ENCODE measurements around the gene UBE2E1. TPM values are rescaled to one million over a fixed set of nuclear protein-coding genes. Genes with fewer than 3 reads are reported as not detected.

The UBE2E1 gene
- total and polyA plus RNA-seq, 2 donors (not counting 1 experiment from before 2014, with no cell fraction given): 129 to 174 TPM

DNA sequence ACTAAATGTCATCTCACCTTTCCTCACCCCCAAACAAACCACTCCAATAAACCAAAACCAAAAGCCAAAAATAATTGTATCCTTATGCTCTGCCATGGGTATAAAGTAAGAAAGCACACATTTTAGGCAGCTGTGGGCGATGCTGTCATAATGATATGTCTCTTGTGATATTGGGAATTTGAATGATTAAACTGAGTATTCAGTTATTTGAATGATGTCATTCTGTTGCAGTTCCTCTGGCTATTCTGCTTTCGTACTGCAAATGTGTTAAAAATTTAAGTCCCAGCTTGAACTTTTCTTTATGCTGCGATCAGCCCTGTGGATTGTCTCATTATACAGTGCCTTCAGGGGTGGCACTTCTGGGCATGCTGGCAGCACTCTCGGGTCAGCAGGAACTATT, 128.5 kb downstream of the UBE2E1 start:
- Histone ChIP-seq H2AFZ (ENCODE audit: low read length) (no peak overlapping the region), H3K27ac (ENCODE audit: insufficient read depth, low read length) (no peak overlapping the region), H3K9me3 (ENCODE audit: control insufficient read depth, insufficient read depth, low read depth, low read length) (no peaks in the 10 kb centered on the region), H4K20me1 (ENCODE audit: control insufficient read depth, extremely low read depth, insufficient read depth, low read length) (no peaks in the 10 kb centered on the region), H3K4me1 (ENCODE audit: control insufficient read depth, extremely low read depth, insufficient read depth, low read length) (no peaks in the 10 kb centered on the region), H3K36me3 (ENCODE audit: control insufficient read depth, insufficient read depth, low read length) (no peaks in the 10 kb centered on the region), H3K4me3 (replicated peaks in 1 of 4; ENCODE audit: control extremely low read depth in 1 of 4, insufficient read depth in 1 of 4, low read depth in 3 of 4, low read length in 4 of 4) (no peak overlapping the region), H3K4me2 (ENCODE audit: extremely low read depth, insufficient read depth, low read length) (no peak overlapping the region), H3K9ac (ENCODE audit: insufficient read depth, low read length) (no peak overlapping the region), H3K27me3 (ENCODE audit: control insufficient read depth, insufficient read depth, low read length) (no peaks in the 10 kb centered on the region), H3K79me2 (ENCODE audit: control insufficient read depth, insufficient read depth, low read length) (no peaks in the 10 kb centered on the region)
- no peak for TF ChIP-seq EZH2 (IDR thresholded peaks at IDR 0.05; ENCODE audit: low read length, missing control alignments)
- TF ChIP-seq, protein P1, sequence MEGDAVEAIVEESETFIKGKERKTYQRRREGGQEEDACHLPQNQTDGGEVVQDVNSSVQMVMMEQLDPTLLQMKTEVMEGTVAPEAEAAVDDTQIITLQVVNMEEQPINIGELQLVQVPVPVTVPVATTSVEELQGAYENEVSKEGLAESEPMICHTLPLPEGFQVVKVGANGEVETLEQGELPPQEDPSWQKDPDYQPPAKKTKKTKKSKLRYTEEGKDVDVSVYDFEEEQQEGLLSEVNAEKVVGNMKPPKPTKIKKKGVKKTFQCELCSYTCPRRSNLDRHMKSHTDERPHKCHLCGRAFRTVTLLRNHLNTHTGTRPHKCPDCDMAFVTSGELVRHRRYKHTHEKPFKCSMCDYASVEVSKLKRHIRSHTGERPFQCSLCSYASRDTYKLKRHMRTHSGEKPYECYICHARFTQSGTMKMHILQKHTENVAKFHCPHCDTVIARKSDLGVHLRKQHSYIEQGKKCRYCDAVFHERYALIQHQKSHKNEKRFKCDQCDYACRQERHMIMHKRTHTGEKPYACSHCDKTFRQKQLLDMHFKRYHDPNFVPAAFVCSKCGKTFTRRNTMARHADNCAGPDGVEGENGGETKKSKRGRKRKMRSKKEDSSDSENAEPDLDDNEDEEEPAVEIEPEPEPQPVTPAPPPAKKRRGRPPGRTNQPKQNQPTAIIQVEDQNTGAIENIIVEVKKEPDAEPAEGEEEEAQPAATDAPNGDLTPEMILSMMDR (conservative IDR thresholded peaks at IDR 0.05 in 1 of 2, IDR thresholded peaks at IDR 0.05 in 1 of 2; ENCODE audit: low read depth in 1 of 2, low read length in 2 of 2): no peak
- DNase-seq (ENCODE audit: low read depth in 2 of 2): no peak

DNA sequence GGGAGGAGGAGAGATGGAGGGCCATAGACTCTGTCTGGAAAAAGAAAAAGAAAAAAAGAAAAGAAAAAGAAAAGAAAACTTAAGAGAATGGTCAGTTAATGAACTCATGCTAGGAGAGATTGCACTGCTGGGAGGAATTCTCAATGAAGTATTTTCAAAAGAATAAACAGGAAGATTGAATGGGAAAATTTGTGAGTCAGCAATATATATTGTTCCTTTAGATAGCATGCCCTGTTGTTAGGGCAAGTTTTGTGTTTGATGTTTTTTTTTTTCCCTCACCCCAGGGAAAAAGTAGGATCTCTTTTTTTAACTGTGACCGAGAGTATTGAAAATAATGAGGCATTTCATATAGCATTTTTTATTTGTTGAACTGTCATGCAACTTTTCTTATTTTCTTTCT, 131.5 kb downstream of the UBE2E1 start:
- no peak for DNase-seq (ENCODE audit: low read depth in 2 of 2)
- H3K9ac ChIP-seq (ENCODE audit: insufficient read depth, low read length): no peak overlapping the region
- TF ChIP-seq EZH2 (IDR thresholded peaks at IDR 0.05; ENCODE audit: low read length, missing control alignments): no peak

DNA sequence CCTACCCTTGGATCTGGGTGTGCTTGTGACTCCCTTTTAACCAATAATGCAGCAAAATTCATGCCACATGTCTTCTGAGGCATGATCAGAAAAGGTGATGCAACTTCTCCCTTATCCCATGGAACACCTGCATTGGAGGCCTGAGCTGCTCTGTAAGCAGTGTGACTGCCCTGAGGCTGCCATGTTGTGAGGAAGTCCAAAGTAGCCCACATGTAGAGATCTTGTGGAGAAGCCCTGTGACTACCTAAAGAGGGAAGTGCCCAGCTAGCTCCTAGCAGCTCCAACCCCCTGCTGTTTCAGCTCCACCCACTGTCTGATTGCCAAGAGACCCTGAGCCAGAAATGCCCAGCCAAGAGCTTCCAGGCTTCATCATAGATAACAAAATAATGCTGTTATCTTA, 132.9 kb downstream of the UBE2E1 start:
- H3K9ac ChIP-seq (ENCODE audit: insufficient read depth, low read length): no peak overlapping the region
- TF ChIP-seq, protein P1 (conservative IDR thresholded peaks at IDR 0.05 in 1 of 2, IDR thresholded peaks at IDR 0.05 in 1 of 2; ENCODE audit: low read depth in 1 of 2, low read length in 2 of 2): no peak
- TF ChIP-seq EZH2 (IDR thresholded peaks at IDR 0.05; ENCODE audit: low read length, missing control alignments): no peak
- H4K20me1 ChIP-seq (ENCODE audit: control insufficient read depth, extremely low read depth, insufficient read depth, low read length): no peaks in the 10 kb centered on the region
- H3K4me3 ChIP-seq (replicated peaks in 1 of 4; ENCODE audit: control extremely low read depth in 1 of 4, insufficient read depth in 1 of 4, low read depth in 3 of 4, low read length in 4 of 4): no peak overlapping the region
- H3K36me3 ChIP-seq (ENCODE audit: control insufficient read depth, insufficient read depth, low read length): no peaks in the 10 kb centered on the region
- no peak overlapping the region for H3K4me2 ChIP-seq (ENCODE audit: extremely low read depth, insufficient read depth, low read length)
- H3K27ac ChIP-seq (ENCODE audit: insufficient read depth, low read length): no peak overlapping the region
- no peaks in the 10 kb centered on the region for H3K4me1 ChIP-seq (ENCODE audit: control insufficient read depth, extremely low read depth, insufficient read depth, low read length)
- H3K9me3 ChIP-seq (ENCODE audit: control insufficient read depth, insufficient read depth, low read depth, low read length): no peaks in the 10 kb centered on the region
- no peak overlapping the region for H2AFZ ChIP-seq (ENCODE audit: low read length)
- H3K27me3 ChIP-seq (ENCODE audit: control insufficient read depth, insufficient read depth, low read length): no peaks in the 10 kb centered on the region
- DNase-seq (ENCODE audit: low read depth in 2 of 2): no peak
- no peaks in the 10 kb centered on the region for H3K79me2 ChIP-seq (ENCODE audit: control insufficient read depth, insufficient read depth, low read length)

More for the DNA sequence above, 131.5 kb downstream of the UBE2E1 start:
- Histone ChIP-seq H3K9me3 (ENCODE audit: control insufficient read depth, insufficient read depth, low read depth, low read length) (no peaks in the 10 kb centered on the region), H3K36me3 (ENCODE audit: control insufficient read depth, insufficient read depth, low read length) (no peaks in the 10 kb centered on the region), H3K27me3 (ENCODE audit: control insufficient read depth, insufficient read depth, low read length) (no peaks in the 10 kb centered on the region), H3K4me2 (ENCODE audit: extremely low read depth, insufficient read depth, low read length) (no peak overlapping the region), H4K20me1 (ENCODE audit: control insufficient read depth, extremely low read depth, insufficient read depth, low read length) (no peaks in the 10 kb centered on the region), H3K79me2 (ENCODE audit: control insufficient read depth, insufficient read depth, low read length) (no peaks in the 10 kb centered on the region), H3K4me1 (ENCODE audit: control insufficient read depth, extremely low read depth, insufficient read depth, low read length) (no peaks in the 10 kb centered on the region), H3K27ac (ENCODE audit: insufficient read depth, low read length) (no peak overlapping the region), H3K4me3 (replicated peaks in 1 of 4; ENCODE audit: control extremely low read depth in 1 of 4, insufficient read depth in 1 of 4, low read depth in 3 of 4, low read length in 4 of 4) (no peak overlapping the region), H2AFZ (ENCODE audit: low read length) (no peak overlapping the region)

Measured in fibroblast of lung (primary cell).